Limb (tissue), 2 donors: ENCODE results near the gene INSC.
"Not testable (repeated sequence)": the region's sequence is repeated elsewhere in the genome, so short reads cannot be mapped to it uniquely, and the experiment has no call there.

Experiments
- DNase-seq, 2 donors: peaks; one replicate each; pipeline ENCODE4 v3.0.0-alpha.2; 2016; ENCODE audit errors: extremely low spot score in 2 of 2

INSC gene, protein sequence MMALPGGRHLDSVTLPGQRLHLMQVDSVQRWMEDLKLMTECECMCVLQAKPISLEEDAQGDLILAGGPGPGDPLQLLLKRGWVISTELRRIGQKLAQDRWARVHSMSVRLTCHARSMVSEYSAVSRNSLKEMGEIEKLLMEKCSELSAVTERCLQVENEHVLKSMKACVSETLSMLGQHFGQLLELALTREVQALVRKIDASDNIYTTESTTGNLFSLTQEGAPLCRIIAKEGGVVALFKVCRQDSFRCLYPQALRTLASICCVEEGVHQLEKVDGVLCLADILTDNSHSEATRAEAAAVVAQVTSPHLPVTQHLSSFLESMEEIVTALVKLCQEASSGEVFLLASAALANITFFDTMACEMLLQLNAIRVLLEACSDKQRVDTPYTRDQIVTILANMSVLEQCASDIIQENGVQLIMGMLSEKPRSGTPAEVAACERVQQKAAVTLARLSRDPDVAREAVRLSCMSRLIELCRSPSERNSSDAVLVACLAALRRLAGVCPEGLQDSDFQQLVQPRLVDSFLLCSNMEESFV

GRCh38 chr11:15114501-15115475, at the start of gene INSC:
TSS of gene INSC (plus strand) at chr11:15114923. CDS start at chr11:15149175, 34,252 bp downstream.
- peak; percentile 32 to 64 for DNase-seq

DNA sequence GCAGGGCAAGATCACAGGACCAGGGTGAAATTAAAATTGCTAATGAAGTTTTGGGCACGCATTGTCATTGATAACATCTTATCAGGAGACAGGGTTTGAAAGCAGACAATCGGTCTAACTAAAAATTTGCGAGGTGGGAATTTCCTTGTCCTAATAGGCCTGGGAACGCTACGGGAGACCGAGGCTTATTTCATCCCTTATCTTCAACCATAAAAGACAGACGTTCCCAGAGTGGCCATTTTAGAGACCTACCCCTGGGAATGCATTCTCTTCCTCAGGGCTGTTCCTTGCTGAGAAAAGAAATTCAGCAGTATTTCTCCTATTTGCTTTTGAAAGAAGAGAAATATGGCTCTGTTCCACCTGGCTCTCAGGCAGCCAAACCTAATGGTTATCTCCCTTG, 45.0 kb upstream of the INSC start:
- not testable (repeated sequence) for DNase-seq

DNA sequence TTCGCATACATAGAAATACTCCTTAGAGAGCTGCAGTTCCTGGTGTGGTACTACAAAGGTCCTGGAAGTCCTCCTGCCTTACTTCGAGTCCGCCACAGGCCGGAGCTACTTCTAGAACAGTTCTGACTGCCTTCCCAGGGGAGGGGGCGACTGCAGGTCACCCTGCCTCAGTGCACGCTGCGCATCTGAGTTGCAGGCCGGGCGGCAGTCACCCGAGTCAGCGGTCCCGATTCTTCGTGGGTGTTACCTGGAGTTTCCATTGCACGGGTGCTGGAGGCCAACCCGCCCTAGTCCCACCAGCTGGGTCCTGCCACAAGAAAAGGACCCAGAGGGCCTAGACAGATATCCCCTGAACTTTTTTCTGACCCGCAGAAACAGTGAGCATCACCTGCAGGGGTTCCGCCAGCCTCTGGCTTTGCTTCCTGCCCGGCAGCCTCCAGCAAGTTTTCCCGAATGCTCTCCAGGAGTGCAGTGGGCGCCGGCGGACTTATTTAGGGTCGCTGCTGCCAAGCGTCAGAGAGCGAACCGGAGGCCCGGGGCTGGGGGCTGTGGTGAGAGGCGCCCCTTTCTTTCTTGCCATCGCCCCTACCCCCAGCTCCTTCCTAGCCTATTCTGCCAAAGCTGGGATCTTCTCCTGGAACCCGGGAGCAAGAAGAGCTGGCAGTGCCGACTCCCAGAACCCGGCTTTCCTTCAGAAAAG, 43.0 kb upstream of the INSC start:
- no peak for DNase-seq

GRCh38 chr11:15072551-15073143, 42.1 kb upstream of the INSC start:
- no peak for DNase-seq

DNA sequence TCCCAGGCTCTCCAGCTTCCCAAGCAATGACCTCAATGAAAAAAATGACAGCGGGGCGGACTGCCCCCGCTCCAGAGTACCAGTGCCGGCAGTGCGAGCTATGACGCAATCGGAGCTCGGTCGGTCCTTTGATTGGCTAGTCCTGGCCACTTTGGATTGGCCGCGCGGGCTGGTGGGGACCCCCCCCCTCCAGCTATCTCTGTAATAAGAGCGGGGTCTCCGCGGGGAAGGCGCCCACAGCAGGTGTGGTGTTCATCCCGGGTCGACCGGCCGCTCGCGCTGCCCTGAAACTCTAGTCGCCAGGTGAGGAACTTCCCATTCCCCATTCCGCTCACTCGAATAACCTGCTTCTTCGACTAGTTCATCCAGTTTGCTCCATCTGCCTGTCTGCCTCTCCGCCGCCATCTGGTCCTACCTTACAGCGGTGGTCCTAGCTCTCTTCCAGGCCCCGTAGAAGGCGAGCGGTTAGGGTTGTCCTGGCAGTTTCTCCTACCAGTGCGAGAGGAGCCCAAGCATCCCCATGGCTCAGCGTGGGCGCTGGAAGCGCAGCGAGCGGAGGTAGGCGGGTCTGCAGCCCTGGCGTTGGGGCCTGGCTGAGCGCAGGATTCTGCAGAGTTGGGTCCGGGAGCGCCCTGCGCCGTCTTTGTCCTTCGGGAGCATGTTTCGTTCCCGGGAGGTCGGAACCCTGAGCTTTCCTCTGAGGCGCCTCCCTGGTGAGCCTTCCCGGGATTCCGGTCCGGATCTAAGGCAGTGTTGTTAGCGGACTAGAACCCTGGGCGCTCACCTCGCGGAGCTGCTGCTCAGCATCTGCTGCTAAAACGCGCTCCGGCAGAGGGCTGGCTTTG, 41.1 kb upstream of the INSC start, which contains the start of gene CALCB:
Gene CALCB (plus strand): TSS at position 233 of the 845 bp plus-strand sequence. CDS start 1,126 bp downstream, outside the sequence.
- peak in 1 of 2 donors; percentile 55 for DNase-seq

DNA sequence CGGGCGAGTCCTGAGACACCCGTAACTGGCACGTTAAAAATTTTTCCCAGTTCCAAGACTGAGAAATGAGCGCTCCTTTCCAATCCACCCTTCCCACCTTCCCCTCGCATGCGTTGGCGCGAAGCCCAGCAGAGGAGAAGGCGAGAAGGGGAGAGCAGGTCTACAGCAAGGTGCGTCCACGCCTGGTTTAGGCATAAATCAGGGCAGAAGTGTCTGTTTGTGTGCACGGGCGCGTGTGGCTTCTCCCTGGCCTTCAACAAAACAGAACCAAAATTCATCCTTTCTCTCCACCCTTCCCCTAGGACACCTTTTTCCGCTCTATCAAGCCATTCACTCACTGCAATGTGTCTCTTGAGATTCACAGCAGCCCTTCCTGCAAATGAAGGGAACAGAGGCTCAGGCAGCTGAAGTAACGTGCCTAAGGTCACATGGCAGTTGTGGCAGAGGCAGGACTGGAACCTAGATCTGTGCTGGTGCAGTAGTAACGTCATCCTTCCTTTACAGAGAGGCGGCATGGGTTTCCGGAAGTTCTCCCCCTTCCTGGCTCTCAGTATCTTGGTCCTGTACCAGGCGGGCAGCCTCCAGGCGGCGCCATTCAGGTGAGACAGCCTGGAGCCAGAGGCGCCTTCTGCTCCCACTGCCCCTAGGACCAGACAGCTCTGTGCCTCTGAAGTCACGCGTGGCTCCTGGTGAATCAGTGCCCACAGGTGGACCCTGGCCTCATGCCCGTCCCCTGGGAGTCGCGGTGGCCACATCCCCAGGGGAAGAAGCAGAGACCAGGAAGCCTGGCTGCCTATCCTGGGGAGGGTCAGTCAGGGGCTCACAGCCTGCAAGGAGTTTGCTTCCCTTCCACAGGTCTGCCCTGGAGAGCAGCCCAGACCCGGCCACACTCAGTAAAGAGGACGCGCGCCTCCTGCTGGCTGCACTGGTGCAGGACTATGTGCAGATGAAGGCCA, 40.2 kb upstream of the INSC start:
- DNase-seq = peak; percentile 67 to 88

- DNase-seq = no peak
Measured at GRCh38 chr11:15075162-15075526, 39.6 kb upstream of the INSC start.

GRCh38 chr11:15091175-15091574, 23.5 kb upstream of the INSC start:
- no peak for DNase-seq

DNA sequence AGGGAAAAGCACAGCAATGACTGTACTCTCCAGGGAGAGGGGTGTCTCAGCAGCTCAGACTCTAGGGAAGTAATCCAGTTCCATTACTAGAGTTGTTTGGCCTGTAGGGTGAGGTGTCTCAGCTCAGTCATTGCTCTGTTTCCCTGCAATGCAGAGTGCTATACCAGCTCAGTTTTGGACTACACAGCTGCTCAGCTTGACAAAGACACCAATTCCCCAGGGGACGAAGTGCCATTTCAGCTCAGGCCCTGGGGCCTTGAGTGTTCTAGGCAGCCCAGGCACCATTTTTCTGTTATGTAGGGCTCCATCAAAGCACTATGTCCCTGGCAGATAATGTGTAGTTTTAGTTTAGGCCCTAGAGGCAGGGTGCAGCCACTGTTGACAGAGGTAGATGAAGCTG, 23.1 kb upstream of the INSC start:
- DNase-seq = no peak

- DNase-seq = no peak
Measured at GRCh38 chr11:15093432-15093831, 21.3 kb upstream of the INSC start.

GRCh38 chr11:15095736-15096228, 18.9 kb upstream of the INSC start:
- no peak for DNase-seq

GRCh38 chr11:15097411-15097810, 17.3 kb upstream of the INSC start:
- DNase-seq = no peak

GRCh38 chr11:15099267-15099666, 15.5 kb upstream of the INSC start:
- DNase-seq = no peak

GRCh38 chr11:15101072-15101709, 13.5 kb upstream of the INSC start:
- peak; percentile 80 to 82 for DNase-seq

GRCh38 chr11:15104166-15104565, 10.6 kb upstream of the INSC start:
- no peak for DNase-seq

DNA sequence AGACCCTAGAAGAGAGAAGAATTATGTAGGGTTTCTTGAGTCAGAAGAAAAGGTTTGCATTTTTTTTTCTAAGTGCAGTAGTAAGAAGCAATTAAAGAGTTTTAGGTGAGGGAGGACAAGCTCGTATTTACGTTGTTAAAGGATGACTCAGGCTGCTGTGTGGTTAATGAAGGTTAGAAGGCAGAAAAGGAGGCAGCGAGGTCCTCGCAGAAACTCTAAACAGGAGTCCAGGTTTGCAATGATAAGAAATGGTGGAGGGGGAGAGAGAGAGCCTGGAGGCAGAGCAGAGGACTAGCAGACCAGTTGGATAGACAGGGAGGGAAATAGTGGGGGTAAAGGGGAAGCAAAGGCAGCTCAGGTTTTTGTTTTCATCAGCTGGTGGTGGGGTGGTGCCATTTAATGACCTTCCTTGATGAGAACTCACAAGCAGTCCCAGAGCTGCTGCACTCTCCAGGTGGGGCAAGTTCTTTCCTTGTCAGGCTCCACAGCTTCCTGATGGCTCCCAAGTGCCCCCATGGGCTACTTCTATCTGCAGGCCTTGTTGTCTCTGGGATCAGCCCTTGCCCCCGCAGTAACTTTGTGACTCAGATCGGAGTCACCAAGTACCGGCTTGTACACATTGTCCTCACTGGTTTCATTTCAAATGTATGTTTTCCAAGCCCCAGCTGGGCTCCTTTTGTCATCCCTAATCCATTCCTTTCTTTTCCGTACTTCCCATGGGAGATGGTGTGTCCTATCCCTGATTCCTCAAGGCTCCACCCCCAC, 8.3 kb upstream of the INSC start:
- no peak for DNase-seq

DNA sequence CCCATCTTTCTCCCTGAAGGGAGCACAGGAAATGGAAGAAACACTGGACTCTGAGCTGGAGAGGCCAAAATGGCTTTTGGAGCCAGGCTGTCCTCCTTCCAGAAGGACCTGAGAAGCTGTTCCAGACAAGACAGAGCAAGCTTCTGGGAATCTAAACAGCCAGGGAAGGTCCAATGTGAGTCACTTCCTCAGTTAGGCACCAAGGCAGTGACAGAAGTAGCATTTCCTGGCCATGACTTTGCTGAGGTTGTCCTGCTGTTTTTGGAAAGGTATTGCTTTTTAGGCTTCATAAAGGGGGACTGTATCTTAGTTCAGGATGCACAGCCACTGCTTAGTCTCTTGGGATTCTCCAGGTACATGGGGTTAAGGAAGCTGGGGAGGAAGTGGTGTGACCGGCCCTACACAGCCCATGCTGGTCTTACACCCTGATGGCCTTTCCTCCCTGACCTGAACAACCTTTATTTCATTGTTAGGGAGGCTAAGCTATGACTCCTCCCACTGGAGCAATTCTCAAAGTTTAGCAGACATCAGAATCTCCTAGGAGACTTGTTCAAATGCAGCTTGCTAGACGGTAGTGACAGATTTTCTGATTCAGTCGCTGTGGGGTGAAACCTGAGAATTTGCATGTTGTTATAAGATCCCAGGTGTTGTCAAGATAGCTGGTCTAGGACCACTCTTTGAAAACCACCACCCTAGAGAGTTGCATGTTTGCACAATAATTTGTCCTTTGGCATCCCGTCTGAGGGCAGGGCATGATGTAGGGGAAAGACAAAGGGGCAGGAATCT, 6.8 kb upstream of the INSC start:
- DNase-seq = no peak
